C1 segment of cervical spinal cord (tissue), 14 donors: ENCODE data around the gene WDR43.

ENCODE experiments used
- DNase-seq, 14 donors: peaks; one replicate each; lab custom pipeline; 2025; lab: John Stamatoyannopoulos, UW

WDR43 gene

DNA sequence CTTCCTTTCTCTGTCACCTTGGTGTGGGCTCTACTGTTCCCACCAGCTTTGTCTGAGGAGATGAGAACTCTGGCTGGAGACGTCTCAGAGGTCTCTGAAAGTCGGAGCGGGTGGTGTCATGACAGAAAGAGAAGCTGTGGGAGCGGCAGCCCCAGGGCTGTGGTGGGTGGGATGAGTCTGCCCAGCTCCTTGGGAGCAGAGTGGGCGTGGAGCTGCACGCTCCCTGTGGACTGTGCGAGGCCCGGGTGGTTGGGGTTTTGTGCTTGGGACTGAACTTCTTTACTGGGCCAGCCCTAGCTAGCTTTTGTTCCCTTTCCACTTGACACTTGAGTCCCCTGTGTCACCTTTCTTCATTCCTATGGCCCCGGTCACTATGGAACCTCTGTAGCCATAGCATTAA, 97.0 kb downstream of the WDR43 start:
- DNase-seq = no peak

DNA sequence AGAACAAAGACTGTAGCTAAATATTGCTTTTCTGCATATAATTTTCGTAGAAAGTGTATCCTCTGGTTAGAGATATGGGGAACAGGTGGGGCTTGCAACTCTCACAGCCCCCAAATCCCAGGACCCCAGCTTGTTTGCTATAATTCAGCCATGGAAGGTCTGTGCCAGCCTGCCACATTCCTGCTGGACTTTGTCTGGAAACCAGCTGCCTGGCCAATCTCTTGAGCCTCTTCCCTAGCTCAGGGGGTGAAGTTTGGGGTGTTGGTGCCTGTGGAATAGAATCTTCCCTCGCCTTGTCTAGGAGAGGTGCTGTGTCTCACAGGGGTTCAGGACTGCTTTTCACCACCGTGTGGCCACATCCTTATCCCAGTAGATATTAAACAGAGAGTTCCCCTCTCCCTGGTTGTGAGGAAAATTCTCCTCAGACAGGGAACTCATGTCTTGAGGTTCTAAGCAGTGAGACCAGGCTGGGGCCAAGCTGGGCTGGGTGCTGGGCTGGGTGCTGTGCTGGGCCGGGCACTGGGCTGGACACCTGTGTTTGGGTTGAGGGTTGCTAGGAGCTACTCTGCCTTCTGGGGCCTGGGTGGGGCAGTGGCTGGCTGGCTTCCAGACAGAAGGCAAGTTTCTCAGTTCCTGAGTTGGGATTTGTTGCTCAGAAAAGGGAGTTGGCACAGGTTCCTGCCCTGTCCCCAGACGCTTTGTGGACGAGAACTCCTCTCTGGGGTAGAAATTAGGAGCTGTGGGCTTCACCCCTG, 98.9 kb downstream of the WDR43 start:
- DNase-seq = no peak

GRCh38 chr2:28994074-28994473, 99.6 kb downstream of the WDR43 start:
- no peak for DNase-seq

GRCh38 chr2:28994679-28995078, 100.2 kb downstream of the WDR43 start:
- DNase-seq = no peak

DNA sequence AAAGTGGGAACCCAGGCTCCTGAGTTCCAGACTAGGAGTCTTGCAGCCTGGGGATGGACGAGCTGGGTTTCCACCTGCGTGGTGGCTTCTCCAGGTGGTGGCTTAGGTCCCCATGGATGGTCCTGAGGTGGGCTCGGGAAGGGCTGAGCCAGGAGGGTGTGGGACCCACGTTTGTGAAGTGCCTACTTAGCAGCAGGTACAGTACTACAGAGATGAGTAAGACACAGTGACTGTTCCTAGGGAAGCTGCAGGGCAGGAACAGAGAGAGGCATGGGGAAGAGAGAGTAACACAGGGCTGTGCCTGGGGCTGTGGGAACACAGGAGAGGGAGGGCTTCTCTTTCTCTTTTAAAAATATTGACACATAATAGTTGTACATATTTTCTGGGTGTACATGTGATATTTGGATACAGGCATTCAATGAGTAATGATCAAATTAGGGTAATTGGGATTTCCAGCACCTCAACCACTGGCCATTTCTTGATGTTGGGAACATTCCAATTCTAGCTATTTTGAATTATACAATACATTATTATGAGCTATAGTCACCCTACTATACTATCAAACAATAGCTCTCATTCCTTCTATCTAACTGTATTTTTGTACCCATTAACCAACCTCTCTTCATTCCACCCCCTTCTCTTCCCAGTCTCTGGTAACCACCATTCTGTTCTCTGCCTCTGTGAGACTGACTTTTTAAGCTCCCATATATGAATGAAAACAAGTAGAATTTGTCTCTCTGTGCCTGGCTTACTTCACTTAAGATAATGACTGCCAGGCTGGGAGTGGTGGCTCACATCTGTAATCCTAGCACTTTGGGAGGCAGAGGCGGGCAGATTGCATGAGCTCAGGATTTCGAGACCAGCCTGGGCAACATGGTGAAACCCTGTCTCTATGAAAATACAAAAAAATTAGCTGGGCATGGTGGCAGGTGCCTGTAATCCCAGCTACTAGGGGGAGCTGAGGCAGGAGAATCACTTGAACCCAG, 101.6 kb downstream of the WDR43 start:
- no peak for DNase-seq

DNA sequence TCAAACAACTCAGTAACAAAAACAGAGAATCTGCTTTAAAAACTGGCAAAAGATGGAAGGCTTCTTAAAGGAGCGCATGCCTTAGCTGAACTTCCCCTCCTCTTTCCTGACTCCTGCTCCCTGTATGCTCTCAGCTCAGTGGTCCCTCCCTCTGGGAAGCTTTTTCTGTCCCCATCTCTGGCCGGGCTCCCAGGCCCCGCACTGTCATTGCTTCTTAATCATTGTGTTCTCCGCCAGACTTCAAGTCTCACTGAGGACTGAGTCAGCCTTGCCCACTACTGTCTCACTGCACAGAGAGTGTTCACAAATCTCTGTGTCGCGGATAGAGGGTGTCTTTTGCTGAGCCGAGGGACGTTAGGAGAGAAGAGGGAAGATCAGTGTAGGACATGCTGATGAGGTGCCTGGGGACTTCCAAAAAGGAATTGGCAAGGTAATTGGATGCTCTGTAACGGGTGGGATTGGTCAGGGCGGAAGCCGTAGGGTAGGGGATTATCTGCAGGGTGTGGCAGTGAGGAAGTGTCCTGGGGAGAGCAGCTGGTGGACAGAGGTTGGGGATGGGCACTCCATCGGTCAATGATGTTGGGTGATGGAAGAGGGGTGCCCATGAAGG, 102.9 kb downstream of the WDR43 start:
- peak in 4 of 14 donors; percentile 21 to 72 (median 26) for DNase-seq
